Osteocyte (in vitro differentiated cells): ENCODE measurements around the gene FAM13C. TPM values are rescaled to one million over a fixed set of nuclear protein-coding genes. Genes with fewer than 3 reads are reported as not detected.
"Not testable (repeated sequence)": the region's sequence is repeated elsewhere in the genome, so short reads cannot be mapped to it uniquely, and the experiment has no call there.

Source experiments
- DNase-seq: peaks from one replicate; pipeline ENCODE4 v3.0.0; 2021; ENCODE audit warnings: mixed read lengths; ENCODE audit not compliant: unreplicated experiment; ENCODE audit errors: extremely low spot score
- H3K27ac Mint-ChIP-seq: one replicate; pipeline ENCODE4 v1.8.0; 2021; ENCODE audit warnings: mild to moderate bottlenecking, mixed read lengths; ENCODE audit not compliant: unreplicated experiment
- H3K27me3 Mint-ChIP-seq: one replicate; pipeline ENCODE4 v1.8.0; 2021; ENCODE audit warnings: mixed read lengths; ENCODE audit not compliant: unreplicated experiment
- H3K36me3 Mint-ChIP-seq: one replicate; pipeline ENCODE4 v1.8.0; 2021; ENCODE audit warnings: mixed read lengths; ENCODE audit not compliant: unreplicated experiment
- H3K4me1 Mint-ChIP-seq: one replicate; pipeline ENCODE4 v1.8.0; 2021; ENCODE audit warnings: mixed read lengths; ENCODE audit not compliant: unreplicated experiment
- H3K4me3 Mint-ChIP-seq: one replicate; pipeline ENCODE4 v1.8.0; 2021; ENCODE audit warnings: mild to moderate bottlenecking, moderate library complexity, mixed read lengths; ENCODE audit not compliant: unreplicated experiment
- H3K9me3 Mint-ChIP-seq: one replicate; pipeline ENCODE4 v1.8.0; 2021; ENCODE audit warnings: mixed read lengths; ENCODE audit not compliant: unreplicated experiment
- long read RNA-seq: library from polyadenylated mRNA; unstranded; transcript quantifications from one replicate; pipeline ENCODE4 v2.0.0, GENCODE V29; 2021
- total RNA-seq: library from RNA; stranded (reverse); gene quantifications from 2 replicates; pipeline ENCODE4 v1.2.1, GENCODE V29; 2021
- TF ChIP-seq, protein P1 (sequence below): fragments of 200-600 bp; sonication (generic); IDR thresholded peaks from 2 replicates; pipeline ENCODE4 v1.5.0; 2021; ENCODE audit warnings: antibody characterized with exemption, mild to moderate bottlenecking, moderate library complexity

The FAM13C gene
- 2.3 and 3.2 TPM in 2 replicates for total RNA-seq
- long read RNA-seq, partial matches to known transcripts: 2 of 4 reads
- long read RNA-seq, other reads (novel, unspliced or antisense): 0 of 4 reads

DNA sequence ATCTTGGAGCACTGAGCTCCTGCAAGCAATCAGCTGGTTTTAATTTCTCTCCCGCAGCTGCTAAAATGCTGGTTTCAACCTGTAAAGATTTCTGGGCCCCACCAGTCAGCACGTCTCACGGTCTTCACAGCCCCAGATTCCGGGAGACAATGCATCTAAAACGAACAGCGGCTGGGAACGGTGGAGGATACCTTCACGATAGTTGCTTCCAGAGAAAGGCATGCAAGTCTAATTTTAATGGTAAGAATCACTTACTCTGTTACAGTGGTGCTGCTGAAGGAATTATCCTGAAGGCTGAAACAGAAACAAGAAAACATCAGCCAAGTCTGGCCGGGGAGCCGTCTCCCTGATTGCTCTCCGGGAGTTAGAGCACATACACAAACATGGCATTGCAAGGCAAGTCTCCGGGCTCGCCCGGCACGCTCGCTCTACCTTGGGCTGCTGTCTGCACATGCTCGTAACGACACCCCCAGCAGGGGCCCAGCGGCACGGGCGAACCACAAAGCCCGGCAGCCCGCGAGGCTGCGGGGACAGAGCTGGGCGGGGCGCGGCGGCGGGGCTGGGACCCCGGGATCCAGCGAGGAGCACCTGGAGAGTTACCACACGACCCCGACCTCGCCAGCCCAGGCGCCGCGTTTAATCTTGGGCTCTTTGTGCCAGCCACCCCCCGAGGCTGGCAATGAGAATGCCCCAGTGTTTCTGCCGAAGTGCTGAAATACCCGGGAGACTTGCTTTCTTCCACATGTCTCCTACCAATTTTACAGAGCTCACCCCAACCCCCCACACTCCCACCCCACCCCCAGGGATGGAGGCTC lies at the start of gene FAM13C:
TSS of gene FAM13C (minus strand) at position 406 of the 815 bp plus-strand sequence. CDS start at position 317, 89 bp downstream.
- Mint-ChIP-seq H3K36me3 (no peaks in the 10 kb centered on the region), H3K9me3 (no peaks in the 10 kb centered on the region), H3K4me3 (peak within 1 kb of the TSS; percentile 76), H3K27me3 (peaks cover 10% of the 10 kb centered on the region), H3K27ac (peak within 1 kb of the TSS; percentile 78), H3K4me1 (peaks cover 14% of the 10 kb centered on the region)
- TF ChIP-seq, protein P1, sequence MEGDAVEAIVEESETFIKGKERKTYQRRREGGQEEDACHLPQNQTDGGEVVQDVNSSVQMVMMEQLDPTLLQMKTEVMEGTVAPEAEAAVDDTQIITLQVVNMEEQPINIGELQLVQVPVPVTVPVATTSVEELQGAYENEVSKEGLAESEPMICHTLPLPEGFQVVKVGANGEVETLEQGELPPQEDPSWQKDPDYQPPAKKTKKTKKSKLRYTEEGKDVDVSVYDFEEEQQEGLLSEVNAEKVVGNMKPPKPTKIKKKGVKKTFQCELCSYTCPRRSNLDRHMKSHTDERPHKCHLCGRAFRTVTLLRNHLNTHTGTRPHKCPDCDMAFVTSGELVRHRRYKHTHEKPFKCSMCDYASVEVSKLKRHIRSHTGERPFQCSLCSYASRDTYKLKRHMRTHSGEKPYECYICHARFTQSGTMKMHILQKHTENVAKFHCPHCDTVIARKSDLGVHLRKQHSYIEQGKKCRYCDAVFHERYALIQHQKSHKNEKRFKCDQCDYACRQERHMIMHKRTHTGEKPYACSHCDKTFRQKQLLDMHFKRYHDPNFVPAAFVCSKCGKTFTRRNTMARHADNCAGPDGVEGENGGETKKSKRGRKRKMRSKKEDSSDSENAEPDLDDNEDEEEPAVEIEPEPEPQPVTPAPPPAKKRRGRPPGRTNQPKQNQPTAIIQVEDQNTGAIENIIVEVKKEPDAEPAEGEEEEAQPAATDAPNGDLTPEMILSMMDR: no peak
- peak; percentile 87 for DNase-seq

DNA sequence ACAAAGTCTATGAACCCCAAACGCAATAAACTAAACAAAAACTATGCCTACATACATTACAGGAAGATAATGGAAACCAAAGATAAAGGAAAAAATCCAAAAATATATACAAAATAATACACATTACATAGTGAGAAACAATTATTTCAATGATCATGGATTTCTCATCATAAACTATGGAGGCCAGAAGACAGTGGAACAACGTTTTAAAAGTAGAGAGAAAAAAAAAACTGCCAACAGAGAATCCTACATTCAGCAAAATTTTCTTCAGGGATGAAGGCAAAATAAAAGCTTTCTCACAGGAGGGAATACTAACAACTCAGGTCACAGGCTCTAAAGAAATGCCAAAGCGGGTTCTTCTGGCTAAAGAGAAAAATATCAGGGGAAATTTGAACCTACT lies 42.9 kb upstream of the FAM13C start:
- Mint-ChIP-seq H3K4me1 (no peaks in the 10 kb centered on the region), H3K27me3 (peaks cover 16% of the 10 kb centered on the region), H3K27ac (no peak overlapping the region), H3K36me3 (no peaks in the 10 kb centered on the region), H3K9me3 (peaks cover 19% of the 10 kb centered on the region), H3K4me3 (no peak overlapping the region)
- DNase-seq: no peak
- TF ChIP-seq, protein P1: no peak

DNA sequence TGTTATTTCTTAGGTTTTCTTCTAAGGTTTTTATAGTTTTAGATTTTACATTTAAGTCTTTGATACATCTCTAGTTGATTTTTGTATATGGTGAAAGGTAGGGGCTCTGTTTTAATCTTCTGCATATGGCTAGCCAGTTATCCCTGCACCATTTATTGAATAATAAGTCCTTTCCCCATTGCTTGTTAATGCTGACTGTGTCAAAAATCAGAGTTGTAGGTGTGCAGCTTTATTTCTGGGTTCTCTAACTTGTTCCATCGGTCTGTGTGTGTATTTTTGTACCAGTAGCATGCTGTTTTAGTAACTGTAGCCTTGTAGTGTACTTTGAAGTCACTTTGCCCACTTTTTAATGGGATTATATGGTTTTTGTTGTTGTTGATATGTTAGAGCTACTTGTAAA lies 37.9 kb upstream of the FAM13C start:
- Mint-ChIP-seq H3K9me3 (peaks cover 21% of the 10 kb centered on the region), H3K27me3 (peaks cover 18% of the 10 kb centered on the region), H3K27ac (no peak overlapping the region), H3K36me3 (no peaks in the 10 kb centered on the region), H3K4me1 (no peaks in the 10 kb centered on the region), H3K4me3 (no peak overlapping the region)
- TF ChIP-seq, protein P1: no peak
- no peak for DNase-seq

DNA sequence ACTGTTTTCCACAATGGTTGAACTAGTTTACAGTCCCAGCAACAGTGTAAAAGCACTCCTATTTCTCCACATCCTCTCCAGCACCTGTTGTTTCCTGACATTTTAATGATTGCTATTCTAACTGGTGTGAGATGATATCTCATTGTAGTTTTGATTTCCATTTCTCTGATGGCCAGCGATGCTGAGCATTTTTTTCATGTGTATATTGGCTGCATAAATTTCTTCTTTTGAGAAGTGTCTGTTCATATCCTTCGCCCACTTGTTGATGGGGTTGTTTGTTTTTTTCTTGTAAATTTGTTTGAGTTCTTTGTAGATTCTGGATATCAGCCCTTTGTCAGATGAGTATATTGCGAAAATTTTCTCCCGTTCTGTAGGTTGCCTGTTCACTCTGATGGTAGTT lies 37.0 kb upstream of the FAM13C start:
- not testable (repeated sequence) for H3K36me3 Mint-ChIP-seq, H3K4me3 Mint-ChIP-seq, H3K27ac Mint-ChIP-seq, H3K4me1 Mint-ChIP-seq, DNase-seq
- Mint-ChIP-seq H3K27me3 (peaks cover 16% of the 10 kb centered on the region), H3K9me3 (peaks cover 17% of the 10 kb centered on the region)

DNA sequence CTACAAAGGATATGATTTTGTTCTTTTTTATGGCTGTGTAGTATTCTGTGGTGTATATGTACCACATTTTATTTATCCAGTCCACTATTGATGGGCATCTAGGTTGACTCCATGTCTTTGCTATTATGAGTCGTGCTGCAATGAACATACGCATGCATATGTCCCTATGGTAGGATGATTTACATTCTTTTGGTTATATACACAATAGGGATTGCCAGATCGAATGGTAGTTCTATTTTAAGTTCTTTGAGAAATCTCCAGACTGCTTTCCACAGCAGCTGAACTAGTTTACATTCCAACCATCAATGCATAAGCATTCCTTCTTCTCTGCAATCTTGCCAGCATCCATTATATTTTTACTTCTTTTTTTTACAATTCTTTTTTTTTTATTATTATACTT lies 35.6 kb upstream of the FAM13C start:
- TF ChIP-seq, protein P1: no peak
- no peak for DNase-seq
- Mint-ChIP-seq H3K4me3 (no peak overlapping the region), H3K9me3 (peaks cover 17% of the 10 kb centered on the region), H3K27me3 (peaks cover 12% of the 10 kb centered on the region), H3K4me1 (no peaks in the 10 kb centered on the region), H3K36me3 (no peaks in the 10 kb centered on the region), H3K27ac (no peak overlapping the region)
